GM19193 (cell line): ENCODE results near the gene TTC4.

Experiments used
- POLR2A ChIP-seq: IDR thresholded peaks from 4 replicates; pipeline ENCODE4 v1.6.1; 2011; ENCODE audit not compliant: insufficient read depth, insufficient read length; ENCODE audit errors: extremely low read depth

Gene TTC4

DNA sequence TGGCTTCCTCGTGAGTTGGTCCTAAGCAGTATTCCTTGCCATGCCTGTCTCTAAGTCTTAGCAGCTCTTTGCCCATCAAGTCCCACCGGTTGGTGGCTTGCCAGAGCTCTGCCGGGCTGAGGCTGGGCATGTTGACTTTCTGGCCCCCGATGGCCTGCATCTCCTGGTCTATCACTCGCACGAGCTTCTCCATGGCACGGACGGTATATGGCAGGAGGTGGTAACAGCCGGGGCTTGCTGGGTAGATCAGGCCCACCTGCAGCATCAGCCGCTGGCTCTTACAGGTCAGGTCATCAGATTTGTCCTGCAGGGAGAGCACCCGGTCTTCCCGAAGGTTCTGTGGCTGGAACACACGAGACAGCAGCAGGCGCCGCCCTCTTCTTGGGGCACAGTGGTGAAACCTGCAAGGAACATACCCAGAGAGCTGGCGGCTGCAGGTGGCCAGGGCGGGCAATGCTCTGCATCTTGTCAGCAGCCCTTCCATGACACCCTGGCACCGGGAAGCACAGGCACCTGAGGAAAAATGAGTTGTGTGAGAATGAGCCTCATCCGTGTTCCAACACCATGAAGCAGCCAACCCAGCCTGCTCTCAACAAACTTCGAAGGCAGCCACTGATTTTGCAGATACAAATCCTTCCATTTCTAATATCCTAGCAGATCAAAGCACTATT is 43.2 kb downstream of the TTC4 start:
- TF ChIP-seq POLR2A = no peak

DNA sequence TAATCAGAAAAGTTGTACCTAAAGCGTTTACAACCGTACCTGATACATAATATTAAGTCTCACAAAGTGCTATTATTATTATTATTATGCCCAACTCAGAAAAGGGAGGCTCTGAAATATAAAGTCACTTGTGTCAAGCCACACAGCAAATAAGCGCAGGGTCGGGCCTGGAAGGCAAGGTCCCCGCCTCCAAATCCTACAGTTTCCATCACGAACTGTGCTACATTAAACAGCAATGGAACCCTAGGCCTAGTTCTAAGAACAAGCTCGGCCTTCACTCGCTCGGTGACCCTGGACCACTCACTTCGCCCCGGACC is 48.1 kb downstream of the TTC4 start:
- TF ChIP-seq POLR2A = no peak

DNA sequence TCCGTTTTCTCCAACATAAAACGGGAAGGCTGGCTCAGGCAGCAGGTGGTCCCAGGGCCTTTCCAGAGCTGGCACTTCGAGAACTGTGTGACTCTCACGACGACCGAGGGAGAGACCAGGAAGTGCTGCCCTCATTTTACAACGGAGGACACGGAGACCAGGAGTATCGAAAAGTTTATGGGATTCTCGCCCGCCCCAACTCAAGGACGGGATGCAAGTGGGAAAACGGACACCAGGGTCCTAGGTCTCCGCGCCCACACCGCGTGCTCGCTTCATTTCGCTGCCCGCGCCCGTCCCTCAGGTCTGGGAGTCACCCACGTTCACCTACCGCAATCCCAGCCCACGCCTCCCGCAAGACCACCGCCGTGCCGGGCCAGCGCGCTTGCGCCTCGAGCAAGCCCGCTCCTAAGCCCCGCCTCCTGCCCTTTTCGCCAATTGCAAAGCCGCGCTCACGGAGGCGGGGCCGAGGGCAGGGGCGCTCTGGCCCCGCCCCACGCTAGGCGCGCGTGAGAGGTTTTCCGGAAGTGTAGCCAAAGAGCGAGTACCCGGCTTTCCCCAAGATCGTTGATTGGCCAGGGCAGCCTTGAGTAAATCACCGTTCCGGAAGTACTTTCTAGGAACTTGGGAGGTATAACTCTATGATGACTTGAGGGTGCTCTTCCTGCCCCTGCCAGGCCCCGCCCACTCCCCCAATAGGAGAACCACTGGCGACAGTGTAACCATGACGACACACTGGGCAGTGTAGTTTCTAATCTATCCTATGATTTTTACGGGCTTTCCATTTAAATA is 48.7 kb downstream of the TTC4 start, which contains the start of gene PARS2:
TSS of gene PARS2 (minus strand) at position 391 of the 789 bp plus-strand sequence. CDS start 5,362 bp downstream, outside the sequence.
- peak; percentile 87 for TF ChIP-seq POLR2A

DNA sequence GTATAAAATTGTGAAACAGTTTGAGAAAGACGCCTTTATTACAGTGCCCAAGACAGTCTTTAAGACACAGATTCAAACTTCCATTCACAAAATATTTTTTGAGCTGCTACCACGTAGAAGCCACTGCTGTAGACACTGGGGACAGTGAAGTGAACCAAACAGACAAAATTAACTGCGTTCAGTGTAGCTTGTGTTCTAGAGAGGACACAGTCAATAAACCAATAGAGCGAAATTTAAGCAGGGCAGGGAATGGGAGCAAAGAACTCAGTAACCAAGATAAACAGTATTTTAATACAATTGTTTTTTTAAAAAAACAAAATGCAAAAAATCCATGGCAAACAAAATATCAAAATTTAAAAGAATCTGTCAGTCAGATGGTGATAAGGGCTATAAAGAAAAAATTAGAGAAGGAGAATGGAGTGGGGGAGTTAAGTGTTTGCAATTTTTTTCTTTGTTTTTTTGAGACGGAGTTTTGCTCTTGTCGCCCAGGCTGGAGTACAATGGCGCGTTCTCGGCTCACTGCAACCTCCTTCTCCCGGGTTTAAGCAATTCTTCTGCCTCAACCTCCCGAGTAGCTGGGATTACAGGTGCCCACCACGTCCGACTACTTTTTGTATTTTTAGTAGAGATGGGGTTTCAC is 49.4 kb downstream of the TTC4 start:
- no peak for TF ChIP-seq POLR2A

DNA sequence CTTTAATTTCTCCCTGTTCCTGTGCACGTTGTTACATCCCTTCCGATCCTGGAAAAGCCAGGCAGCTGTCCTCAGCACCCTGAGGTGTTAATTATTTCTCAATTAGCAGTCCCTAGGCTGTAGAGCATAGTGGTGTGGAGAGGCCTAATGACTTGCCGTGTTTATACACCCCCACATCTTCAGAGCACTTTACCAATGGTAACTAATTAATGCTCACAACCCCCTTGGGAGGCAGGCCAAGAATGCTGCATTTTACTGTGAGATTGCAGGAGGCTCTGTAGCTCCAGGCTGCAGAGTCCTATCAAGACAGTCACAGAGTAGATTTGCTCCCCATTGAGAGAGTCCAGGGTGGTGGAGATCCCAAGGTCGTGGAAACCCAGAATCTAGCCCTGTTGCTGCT is 51.1 kb downstream of the TTC4 start:
- TF ChIP-seq POLR2A = no peak

DNA sequence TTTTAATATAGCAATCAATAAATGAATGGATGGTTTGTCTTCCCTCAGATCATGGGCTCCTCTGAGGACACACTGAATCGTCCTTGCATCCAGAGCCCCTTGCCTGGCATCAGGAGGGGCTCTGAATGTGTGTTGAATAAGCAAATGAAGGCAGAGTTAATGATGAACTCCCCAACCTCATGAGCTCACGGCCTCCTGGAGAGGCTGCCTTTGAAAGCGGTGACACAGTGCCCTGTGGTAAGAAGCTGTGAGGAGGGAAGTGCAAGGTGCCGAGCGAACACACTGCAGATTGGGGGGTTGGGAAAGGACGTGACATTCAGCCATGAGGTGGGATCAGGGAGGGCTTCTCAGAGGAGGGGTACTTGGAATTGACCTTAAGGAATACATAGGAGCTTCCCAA is 51.9 kb downstream of the TTC4 start:
- no peak for TF ChIP-seq POLR2A

DNA sequence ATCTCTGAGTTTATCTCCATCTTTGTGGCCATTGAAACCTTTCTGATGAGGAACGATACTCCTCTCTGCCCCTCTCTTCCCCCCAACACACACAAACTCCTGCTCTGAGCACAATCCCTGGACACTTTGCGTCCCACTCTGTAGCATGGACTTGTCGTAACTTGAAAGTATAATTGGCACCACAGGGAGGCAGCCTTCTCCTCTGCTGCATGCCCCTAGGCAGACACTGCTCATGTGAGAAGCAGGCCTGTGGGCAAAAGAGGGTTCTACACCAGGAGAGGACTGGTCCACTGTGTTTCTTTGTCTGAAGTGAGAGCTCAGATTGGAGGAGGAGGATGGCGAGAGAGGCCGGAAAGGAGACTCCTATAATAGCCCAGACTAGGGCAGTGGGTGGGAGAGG is 52.4 kb downstream of the TTC4 start:
- TF ChIP-seq POLR2A = no peak

DNA sequence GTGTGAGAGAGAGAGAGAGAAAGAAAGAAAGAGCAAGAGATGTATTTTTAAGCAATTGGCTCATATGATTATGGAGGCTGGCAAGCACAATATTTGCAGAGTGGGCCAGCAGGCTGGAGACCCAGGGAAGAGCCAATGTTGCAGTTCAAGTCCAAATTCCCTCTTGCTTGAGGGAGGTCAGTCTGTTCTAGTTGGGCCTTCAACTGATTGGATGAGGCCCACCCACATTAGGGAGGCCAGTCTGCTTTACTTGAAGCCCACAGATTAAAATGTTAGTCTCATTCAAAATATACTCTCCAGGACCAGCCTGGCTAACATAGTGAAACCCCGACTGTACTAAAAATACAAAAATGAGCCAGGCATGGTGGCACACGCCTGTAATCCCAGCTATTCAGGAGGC is 57.3 kb downstream of the TTC4 start:
- TF ChIP-seq POLR2A = no peak

DNA sequence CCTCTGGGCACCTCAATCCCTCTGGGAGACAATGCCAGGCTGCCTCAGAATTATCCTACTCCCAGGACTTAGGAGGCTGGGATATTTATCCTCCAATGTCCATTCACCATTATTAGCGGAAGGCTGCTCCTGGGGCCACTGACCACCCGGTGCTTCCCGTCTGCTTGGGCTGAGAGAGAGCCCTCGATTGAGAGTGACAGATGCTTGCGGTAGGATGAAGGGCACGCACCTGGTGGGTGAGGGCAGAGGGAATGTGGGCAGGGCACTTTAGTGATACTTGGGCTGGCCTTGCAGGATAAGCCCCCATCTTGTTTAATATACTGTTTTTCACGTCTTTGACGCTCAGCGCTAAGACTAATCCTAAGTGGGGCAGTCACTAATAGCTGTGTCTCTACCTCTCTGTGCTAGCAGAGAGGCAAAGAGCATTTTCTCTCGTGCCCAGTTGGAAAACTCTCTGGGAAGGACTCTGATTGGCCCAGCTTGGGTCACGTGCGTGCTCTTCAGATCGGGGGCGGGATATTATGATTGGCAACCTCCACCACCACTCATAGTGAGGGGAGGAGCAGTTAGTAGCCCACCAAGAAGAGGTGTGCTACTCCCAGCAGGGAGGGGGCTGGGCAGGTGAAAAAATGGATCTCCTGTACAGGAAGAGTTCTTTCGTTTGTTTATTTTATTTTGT is 59.3 kb downstream of the TTC4 start:
- TF ChIP-seq POLR2A = no peak

DNA sequence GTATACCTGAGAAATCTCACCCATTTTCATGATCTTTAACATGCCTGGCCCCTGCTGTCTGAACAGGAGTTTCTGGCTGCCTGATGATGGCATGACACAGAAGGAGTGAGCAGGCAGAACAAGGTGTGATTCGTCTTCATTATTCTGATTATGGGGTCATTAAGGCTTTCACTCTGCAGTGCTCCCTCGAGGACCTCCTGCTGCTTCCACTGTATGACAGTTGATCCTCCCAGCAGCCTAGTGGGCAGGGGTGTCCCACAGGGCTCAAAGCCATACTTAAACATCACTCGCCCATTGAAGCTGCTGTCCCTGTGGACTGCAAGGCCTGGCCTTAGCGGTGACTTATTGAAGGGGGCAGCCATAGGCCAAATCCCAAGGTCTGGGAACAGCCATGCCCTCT is 61.4 kb downstream of the TTC4 start:
- TF ChIP-seq POLR2A = no peak

DNA sequence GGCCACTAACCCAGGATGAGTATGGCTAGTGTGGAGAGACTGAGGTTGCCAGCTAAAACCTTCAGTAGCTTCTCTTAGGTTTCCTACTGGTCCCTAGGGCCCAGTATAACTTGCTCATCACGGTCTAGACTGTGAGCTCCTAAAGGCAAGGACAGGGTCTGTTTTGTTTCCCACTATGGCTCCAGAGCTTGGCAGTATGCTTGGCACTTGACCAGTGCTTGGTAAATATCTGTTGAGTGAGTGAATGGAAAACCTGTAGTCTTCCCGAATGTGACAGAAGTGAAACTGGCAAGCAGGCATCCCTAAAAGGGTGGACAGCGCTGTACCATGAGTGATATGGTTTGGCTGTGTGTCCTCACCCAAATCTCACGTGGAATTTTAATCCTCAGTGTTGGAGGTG is 61.8 kb downstream of the TTC4 start:
- no peak for TF ChIP-seq POLR2A

DNA sequence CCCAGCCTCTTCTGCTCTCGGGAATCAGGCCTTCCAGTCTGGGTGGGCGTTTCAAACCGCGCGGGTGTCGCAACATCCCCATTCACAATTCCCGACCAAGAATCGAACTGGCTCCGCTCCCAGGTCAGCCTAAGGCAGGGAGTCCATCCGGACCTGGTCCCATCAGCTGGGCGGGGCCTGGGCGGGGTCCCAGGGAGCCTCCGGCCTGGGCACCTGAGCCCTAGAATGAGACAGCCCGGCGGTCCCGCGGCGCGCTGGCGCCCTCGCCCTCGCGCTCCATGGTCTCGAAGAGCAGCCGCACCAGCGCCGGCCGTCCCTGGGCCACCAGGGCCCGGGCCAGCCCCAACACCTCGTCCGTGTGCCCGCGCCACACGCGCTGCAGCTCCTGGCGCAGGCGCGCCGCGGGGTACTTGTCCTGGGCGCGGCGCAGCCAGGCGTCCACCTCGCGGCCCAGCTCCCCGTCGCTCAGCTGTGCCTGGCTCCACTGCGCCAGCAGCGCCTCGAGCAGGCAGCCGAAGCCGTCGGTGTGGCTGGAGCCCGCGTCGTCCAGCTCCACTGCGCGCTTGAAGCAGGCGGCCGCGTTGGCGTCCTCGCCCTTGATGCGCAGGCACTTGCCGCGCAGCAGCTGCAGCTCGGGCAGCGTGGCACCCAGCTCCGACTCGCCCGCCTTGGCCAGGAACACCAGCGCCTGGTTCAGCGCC is 65.5 kb downstream of the TTC4 start:
- no peak for TF ChIP-seq POLR2A

DNA sequence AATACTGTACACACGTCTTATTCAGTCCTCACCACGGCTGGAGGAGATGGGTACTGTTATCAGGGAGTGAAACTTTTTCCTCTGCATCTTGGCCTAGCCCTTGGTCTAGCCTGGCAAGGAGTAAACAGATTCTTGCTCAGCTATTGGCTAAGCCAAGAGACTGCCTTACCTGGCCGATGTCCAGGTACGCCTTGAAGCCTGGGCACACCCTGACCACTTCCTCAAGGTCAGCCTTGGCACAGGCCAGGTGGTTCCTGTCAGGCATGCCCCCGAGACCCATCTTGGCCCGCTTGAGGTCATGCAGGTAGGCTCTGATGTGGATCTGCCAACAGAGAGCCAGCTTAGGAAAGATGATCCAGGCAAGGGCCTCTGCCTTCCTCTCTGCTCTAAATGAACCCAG is 66.5 kb downstream of the TTC4 start:
- no peak for TF ChIP-seq POLR2A

DNA sequence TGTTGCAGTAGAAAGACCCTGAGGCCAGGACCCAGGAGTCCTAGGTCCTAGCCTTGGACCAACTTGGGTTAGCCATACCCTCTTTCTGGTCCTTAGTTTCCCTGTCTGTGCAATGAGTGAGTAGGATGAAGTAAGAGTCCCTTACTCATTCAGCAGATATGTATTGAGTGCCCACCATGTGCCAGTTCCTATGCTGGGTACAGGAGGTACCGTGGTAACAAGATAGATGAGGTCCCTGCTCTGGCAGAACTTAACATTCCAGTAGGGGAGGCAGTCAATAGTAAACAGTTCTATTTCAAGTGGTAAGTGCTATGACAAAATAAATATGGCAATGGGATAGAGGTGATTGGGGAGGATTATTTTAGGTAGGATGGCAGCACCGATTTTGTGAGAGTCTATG is 66.9 kb downstream of the TTC4 start:
- TF ChIP-seq POLR2A = no peak

DNA sequence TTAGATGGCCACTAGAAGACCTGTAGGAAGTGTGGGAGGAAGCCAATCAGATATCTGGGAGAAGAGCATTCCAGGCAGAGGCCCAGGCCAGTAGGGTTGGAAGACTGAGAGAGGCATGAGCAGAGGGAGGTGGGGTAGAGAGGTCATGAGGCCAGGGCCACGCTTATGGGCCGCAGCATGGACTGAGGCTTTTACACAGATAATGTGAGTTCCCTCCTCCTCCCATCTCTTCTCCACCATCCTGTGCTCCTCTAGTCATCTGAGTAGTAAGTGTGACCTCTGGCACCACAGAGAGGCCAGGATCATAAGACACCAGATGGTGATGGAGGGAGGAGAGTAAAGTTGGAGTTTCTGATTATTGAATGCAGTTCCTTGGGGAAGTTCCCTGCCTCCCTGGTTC is 68.4 kb downstream of the TTC4 start:
- no peak for TF ChIP-seq POLR2A
